HUES64 (cell line): ENCODE data around the gene GYG1. TPM values are rescaled to one million over a fixed set of nuclear protein-coding genes. Genes with fewer than 3 reads are reported as not detected.
A peak's percentile ranks its signal among the peaks of the same experiment; 100 is the strongest.

ENCODE experiments used
- H3K27ac ChIP-seq: 2 replicates; pipeline ENCODE4 v1.7.0; 2013; ENCODE audit warnings: low read depth, low read length, inconsistent platforms
- H3K27me3 ChIP-seq: 2 replicates; pipeline ENCODE4 v1.6.1; 2013; ENCODE audit warnings: mild to moderate bottlenecking, low read length; ENCODE audit not compliant: insufficient read depth
- H3K36me3 ChIP-seq: 2 replicates; pipeline ENCODE4 v1.6.1; 2013; ENCODE audit warnings: mild to moderate bottlenecking, low read length; ENCODE audit not compliant: insufficient read depth
- H3K4me1 ChIP-seq: 2 replicates; pipeline ENCODE4 v1.6.1; 2013; ENCODE audit warnings: mild to moderate bottlenecking, low read length, moderate library complexity; ENCODE audit not compliant: insufficient read depth
- H3K4me3 ChIP-seq: 2 replicates; pipeline ENCODE4 v1.5.1; 2013; ENCODE audit warnings: mild to moderate bottlenecking, low read length, moderate library complexity
- H3K9ac ChIP-seq: 2 replicates; pipeline ENCODE4 v1.6.1; 2013; ENCODE audit warnings: mild to moderate bottlenecking, low read depth, low read length
- H3K9me3 ChIP-seq: 2 replicates; pipeline ENCODE4 v1.6.1; 2013; ENCODE audit warnings: low read depth, low read length; ENCODE audit not compliant: insufficient read depth
- WGBS: fragments of 150-250, 120-280 bp; methylation state at CpG from one replicate; pipeline ENCODE4 v1.1.7; 2013; ENCODE audit warnings: missing lambda C conversion rate; 5-methylcytosine and 5-hydroxymethylcytosine counted together
- polyA plus RNA-seq, 2 experiments: library from polyadenylated mRNA; stranded (reverse); fragments of 50-300 nt; gene quantifications; one replicate each; pipeline ENCODE4 v1.2.3, GENCODE V29; 2013

GYG1 gene
- polyA plus RNA-seq (2013, experiment 1 of 2): 37.7 TPM
- 36.0 TPM for polyA plus RNA-seq (2013, experiment 2 of 2)

DNA sequence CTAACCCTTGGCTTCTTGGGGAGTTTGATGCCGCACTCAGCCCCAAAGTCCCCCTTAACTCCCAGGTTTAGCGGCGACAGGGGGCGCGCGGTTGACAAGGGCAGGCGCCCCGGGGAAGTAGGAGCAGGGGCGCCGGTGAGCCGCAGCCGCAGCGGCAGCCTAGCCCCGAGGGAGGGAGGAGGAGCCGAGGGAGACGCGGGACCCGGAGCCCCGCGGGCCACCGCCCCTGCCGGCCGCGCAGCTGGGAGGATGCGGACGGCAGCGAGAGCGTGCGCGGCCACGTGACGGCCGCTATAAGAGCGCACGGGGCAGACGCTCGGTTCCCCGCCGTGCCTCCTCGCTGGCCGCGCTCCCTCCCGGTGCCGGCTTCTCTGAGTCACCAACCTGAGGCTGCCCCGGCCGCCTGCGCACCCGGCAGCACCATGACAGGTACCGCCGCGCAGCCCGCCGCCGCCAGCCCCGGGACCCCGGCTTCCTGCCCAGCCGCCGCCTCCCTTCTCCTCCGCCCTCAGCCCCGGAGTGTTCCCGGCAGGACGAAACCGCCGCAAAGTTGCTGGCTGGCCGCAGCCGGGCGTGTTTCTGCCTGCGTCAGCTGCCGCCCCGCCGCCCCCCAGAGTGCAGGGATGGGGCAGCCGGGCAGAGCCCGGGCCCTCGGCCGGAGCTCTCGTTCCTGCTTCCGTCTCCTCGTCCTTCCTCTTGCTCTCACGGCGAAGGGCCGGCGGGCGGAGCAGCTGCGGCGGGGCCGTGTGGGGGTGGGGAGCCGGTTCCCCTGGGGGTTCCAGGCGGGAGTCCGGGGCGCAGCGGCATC is at the start of gene GYG1:
Gene GYG1 (plus strand): TSS at position 322 of the 808 bp plus-strand sequence. CDS start 101 bp downstream, at position 423.
- Histone ChIP-seq H3K4me3 (peak within 1 kb of the TSS; percentile 71), H3K9me3 (no peaks in the 10 kb centered on the region), H3K27me3 (peaks cover 27% of the 10 kb centered on the region), H3K4me1 (peaks cover 14% of the 10 kb centered on the region; the same call in 1 of the 2 replicates), H3K36me3 (peaks cover 13% of the 10 kb centered on the region), H3K9ac (peak within 1 kb of the TSS; percentile 71), H3K27ac (no peak within 1 kb of the TSS; the same call in 1 of the 2 replicates)
- WGBS: under 1% methylated on average over 91 of the region's 91 CpGs

DNA sequence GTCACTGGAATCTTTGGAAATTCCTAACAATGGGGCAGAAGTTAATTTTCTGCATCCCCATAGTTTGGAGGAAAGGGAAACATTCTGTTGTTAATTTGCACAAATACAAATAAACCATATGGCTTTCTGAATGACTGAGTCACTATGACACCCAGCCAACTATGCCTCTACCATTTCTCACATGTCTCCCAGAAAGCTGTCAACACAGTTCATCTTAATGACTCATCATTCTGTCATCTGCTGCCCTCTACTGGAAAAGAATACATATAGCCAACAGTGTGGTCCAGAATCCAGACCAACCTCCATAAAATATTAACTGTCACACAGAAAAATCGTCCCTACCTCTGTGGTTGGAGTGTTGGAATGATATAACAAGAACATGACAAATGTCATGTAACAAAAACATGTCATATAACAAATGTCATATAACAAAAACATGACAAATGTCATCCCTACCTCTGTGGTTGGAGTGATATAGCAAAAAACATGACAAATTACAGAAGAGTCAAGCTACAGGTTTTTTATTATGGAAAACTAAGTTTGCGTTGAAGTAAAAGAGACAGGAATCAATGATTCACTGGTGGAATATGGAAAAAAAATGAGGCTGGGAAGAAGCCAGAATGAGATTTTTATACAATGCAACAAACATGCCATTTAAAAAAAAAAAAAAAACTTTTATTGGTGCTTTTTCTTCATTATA is 47.7 kb upstream of the GYG1 start:
- H3K27ac ChIP-seq: no peak overlapping the region
- no peak overlapping the region for H3K9ac ChIP-seq
- no peaks in the 10 kb centered on the region for H3K27me3 ChIP-seq
- H3K4me3 ChIP-seq: no peak overlapping the region
- WGBS: 92% methylated on average over 1 of the region's 2 CpGs
- no peaks in the 10 kb centered on the region for H3K36me3 ChIP-seq
- no peaks in the 10 kb centered on the region for H3K4me1 ChIP-seq
- H3K9me3 ChIP-seq: no peaks in the 10 kb centered on the region

DNA sequence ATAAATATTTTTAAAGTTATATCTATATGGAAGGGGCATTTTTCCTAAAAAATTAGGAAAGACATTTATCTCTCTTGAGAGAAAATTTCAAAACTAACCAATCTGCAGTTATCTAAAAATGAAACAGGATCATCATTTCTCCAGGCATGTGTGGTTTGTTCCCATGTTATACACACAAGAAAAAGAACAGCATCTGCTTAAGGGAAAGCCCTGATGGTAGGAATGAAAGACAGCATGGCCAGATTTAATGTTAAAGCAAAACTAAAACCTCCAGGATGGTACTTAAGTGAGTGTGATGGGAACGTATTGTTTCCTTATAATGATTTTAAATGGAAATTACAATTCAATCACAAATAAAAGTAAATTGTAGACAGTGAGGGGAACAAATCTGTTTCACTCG is 46.2 kb upstream of the GYG1 start:
- Histone ChIP-seq H3K27ac (no peak overlapping the region), H3K9ac (no peak overlapping the region), H3K4me1 (no peaks in the 10 kb centered on the region), H3K36me3 (no peaks in the 10 kb centered on the region), H3K27me3 (no peaks in the 10 kb centered on the region), H3K4me3 (no peak overlapping the region), H3K9me3 (no peaks in the 10 kb centered on the region)
- WGBS: 95% methylated on average over 1 of the region's 2 CpGs

DNA sequence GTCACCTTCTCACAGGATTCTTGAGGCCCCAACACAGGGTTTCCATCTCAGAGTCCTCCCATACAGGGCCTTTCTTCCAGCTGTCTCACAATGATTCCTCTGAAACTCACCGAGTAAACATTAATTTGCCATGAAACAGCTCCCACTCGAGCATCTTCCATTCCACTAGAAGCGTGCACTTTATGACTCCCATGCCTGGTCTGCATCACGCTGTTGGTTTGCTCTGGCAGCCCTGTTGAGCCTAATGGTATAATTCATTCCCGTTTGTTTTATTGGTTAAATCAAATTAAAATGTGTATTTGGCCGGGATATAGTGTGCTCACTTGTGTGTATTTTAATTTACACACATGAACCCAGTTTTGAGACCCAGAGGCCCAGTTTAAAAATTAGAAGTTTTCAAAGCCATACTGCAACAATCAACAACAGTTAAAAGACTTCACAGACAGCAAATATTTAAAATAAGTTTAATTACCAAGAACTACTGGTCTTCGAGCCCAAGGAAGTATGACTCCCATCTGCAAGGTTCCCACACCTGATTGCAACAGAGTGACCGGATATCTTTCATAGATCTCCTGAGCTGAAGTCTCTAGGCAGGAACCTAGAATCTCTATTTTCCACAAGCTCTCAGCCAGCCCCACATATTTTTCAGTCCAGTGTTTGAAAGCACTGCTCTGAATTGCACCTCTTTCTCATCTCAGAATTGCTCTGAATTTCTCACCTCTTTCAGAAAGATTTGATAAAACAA is 42.3 kb upstream of the GYG1 start:
- 91% methylated on average over 8 of the region's 8 CpGs for WGBS
- no peaks in the 10 kb centered on the region for H3K36me3 ChIP-seq

DNA sequence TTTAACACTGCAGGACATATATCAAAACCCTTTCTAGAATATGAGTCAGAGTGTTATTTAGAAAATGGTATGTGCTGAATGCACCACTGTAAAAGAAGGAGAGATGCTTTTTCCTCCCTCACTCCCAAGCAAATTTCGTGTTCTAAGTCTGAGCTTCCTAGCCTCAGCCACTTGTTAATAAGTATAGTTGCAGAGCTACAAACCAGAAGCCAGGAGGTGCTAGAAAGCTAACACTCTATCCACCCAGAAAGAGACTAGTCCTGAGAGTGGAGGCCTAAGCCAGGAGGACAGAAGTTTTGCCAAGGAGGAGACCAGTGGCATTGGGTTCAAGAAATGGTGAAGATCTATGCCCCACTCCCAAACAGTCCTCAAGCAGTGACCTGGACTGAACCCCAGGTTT is 40.5 kb upstream of the GYG1 start:
- Histone ChIP-seq H3K9ac (no peak overlapping the region), H3K4me1 (peaks cover 5% of the 10 kb centered on the region), H3K27me3 (no peaks in the 10 kb centered on the region), H3K36me3 (no peaks in the 10 kb centered on the region), H3K4me3 (no peak overlapping the region), H3K9me3 (no peaks in the 10 kb centered on the region), H3K27ac (no peak overlapping the region)
- WGBS: 80% methylated on average over 1 of the region's 1 CpG

More for the DNA sequence above, 42.3 kb upstream of the GYG1 start:
- H3K9me3 ChIP-seq: no peaks in the 10 kb centered on the region
- no peak overlapping the region for H3K4me3 ChIP-seq
- H3K27ac ChIP-seq: no peak overlapping the region
- no peak overlapping the region for H3K9ac ChIP-seq
- no peaks in the 10 kb centered on the region for H3K4me1 ChIP-seq
- no peaks in the 10 kb centered on the region for H3K27me3 ChIP-seq

DNA sequence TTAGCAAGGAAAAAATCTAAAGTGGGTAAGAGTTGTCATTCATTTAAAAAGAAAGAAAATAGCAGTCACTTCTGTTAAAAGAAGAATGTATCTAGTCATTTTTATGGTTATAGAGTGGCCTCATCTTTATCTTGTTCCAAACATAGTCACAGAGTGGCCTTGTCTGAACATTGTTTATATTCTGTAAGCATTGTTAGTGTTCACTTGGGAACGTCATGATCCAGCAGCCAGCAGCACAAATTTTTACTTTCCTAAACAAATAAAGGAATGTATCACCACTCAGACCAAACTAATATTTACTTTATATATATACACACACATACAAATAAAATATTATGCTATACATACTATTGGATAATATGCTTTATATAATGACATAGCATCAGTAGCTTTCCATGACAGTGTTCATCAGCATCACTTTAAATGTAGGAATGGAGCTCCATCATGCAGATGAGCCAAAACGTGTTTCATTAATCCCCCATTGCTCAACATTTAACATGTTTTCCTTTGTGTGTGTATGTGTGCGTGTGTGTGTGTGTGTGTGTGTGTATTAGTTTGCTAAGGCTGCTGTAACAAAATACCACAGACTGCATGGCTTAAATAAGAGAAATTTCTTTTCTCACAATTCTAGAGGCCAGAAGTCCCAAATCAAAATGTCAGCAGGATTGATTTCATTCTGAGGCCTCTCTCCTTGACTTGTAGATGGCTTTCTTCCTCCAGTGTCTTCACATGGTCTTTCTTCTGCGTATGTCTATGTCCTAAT is 39.6 kb upstream of the GYG1 start:
- Histone ChIP-seq H3K4me1 (peaks cover 8% of the 10 kb centered on the region), H3K27me3 (no peaks in the 10 kb centered on the region), H3K9ac (no peak overlapping the region), H3K27ac (no peak overlapping the region), H3K9me3 (no peaks in the 10 kb centered on the region), H3K4me3 (no peak overlapping the region), H3K36me3 (no peaks in the 10 kb centered on the region)
- WGBS: 95% methylated on average over 3 of the region's 4 CpGs

DNA sequence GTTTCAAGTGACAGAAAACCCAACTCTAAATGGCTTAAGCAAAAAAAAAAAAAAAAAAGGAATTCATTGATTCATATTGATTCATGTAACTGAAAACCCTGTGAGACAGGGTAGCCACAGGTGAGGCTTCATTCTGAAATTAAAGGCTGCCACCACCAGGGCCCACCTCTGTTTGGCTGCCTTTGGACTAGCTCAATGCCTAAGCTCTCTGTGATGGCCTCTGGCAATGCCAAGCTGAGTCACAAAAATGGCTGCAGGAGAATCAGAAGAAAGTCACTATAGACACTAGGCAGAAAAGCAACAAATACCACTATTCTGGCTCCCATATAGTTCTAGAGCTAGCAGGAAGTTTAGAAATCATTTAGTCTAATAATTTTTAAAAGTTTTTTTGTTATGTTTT is 38.2 kb upstream of the GYG1 start:
- Histone ChIP-seq H3K9ac (no peak overlapping the region), H3K9me3 (no peaks in the 10 kb centered on the region), H3K36me3 (no peaks in the 10 kb centered on the region), H3K4me1 (peaks cover 8% of the 10 kb centered on the region), H3K4me3 (no peak overlapping the region), H3K27ac (no peak overlapping the region), H3K27me3 (no peaks in the 10 kb centered on the region)

DNA sequence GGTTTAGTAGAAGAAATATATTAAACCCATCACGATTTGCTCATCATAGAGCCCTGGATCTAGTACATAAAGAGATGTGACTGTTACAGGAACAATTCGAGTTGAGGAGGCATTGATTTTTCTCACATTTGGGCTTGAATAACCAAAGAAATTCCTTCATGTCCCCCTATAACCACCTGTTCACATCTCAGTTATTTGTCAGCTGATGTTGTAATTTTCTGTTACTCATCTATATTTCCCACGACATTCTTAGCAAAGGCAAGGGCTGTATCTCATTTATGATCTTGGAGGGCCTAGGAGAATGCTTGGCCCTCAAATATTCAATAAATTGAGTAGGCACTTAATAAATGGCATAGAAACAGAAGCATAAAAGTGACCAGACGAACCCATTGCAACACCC is 36.4 kb upstream of the GYG1 start:
- no peak overlapping the region for H3K9ac ChIP-seq
- H3K4me3 ChIP-seq: no peak overlapping the region
- H3K27me3 ChIP-seq: no peaks in the 10 kb centered on the region
- WGBS: 92% methylated on average over 4 of the region's 4 CpGs
- no peak overlapping the region for H3K27ac ChIP-seq
- peaks cover 8% of the 10 kb centered on the region for H3K4me1 ChIP-seq
- no peaks in the 10 kb centered on the region for H3K9me3 ChIP-seq
- no peaks in the 10 kb centered on the region for H3K36me3 ChIP-seq

DNA sequence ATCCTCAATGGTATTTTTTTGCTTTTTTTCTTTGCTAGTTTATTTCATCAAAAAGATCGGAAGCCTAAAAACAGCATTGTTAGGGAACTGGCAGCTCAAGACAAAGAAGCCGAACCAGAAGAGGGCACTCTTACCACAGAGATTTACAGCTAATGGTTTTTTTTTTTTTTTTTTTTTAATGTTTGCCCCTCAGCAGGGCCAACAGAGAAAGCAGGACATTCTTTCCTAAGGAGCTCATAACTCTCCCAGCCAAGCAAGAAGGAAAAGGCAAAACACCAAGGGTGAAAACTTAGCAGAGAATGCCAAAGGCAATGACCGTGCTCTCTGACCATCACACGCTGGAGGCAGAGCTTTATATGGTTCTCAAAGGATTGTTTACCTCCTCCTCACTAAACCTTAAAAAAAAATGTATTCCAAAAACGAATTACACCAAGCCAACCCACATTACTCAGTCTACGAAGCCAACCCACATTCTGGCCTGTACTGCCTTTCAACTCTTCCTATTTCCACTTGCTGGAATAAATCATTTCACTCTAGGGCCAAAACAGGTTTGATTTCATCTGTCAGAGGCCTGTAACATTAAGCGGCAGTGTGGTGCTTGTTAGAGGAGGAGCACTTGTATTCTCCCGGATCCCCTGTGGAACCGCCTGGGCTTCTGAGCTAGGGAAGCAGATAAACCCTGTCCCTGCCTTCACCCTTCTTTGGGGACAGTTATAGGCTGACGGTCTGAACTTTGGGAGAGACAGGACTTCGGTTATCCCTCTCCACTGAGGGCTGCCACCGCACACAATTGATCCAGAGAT is 35.6 kb upstream of the GYG1 start:
- Histone ChIP-seq H3K27ac (no peak overlapping the region; the same call in 1 of the 2 replicates), H3K36me3 (no peaks in the 10 kb centered on the region), H3K27me3 (no peaks in the 10 kb centered on the region), H3K4me3 (no peak overlapping the region), H3K9me3 (no peaks in the 10 kb centered on the region), H3K9ac (no peak overlapping the region), H3K4me1 (peaks cover 8% of the 10 kb centered on the region)
- 49% methylated on average over 12 of the region's 12 CpGs for WGBS

DNA sequence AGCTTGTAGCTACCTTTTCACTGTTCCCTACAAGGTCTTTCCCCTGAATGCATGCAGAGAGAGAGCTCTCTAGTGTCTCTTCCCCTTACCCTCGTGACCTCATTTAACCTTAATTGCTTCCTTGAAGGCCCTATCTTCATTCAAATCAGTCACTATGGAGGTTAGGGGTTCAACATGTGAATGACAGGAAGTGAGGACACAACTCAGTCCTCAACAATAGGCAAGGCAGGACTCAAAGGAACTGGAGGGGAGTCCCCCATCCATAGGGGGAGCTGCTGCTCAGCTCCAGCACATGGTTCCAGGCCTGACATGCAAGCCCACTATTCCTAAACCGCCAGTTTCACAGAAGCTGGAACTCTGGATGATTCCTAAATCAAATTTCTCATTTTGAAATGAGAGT is 33.8 kb upstream of the GYG1 start:
- Histone ChIP-seq H3K4me3 (no peak overlapping the region), H3K27ac (no peak overlapping the region)
- 50% methylated on average over 2 of the region's 2 CpGs for WGBS

More for the DNA sequence above, 33.8 kb upstream of the GYG1 start:
- H3K36me3 ChIP-seq: no peaks in the 10 kb centered on the region
- no peaks in the 10 kb centered on the region for H3K27me3 ChIP-seq
- peaks cover 13% of the 10 kb centered on the region for H3K4me1 ChIP-seq
- no peaks in the 10 kb centered on the region for H3K9me3 ChIP-seq
- no peak overlapping the region for H3K9ac ChIP-seq
